ENCODE data around the gene MAP3K12.

The MAP3K12 gene

DNA sequence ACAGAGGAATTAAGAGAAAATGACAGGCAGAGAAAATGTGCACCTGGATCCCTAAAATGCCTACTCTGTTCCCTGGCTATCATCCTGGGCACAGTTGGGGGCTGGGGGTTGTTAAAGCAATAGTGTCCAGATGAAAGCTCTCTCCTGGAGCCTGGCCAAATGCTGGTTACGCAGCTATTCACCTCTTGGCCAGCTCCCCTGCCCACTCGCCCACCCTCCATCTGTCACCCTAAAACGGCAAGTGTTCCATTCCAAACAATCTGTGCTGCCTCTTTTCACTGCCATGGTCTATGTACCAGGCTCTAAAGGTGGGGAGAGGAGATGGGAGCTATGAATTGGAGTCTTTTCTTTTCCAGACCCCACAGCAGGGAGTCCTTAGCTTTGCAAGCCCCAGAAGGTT, 32.8 kb upstream of the MAP3K12 start:
- H3K36me3 ChIP-seq = peaks cover 92% of the 10 kb centered on the region
- no peak for TF ChIP-seq Cebpa-rat (IDR thresholded peaks at IDR 0.05)

DNA sequence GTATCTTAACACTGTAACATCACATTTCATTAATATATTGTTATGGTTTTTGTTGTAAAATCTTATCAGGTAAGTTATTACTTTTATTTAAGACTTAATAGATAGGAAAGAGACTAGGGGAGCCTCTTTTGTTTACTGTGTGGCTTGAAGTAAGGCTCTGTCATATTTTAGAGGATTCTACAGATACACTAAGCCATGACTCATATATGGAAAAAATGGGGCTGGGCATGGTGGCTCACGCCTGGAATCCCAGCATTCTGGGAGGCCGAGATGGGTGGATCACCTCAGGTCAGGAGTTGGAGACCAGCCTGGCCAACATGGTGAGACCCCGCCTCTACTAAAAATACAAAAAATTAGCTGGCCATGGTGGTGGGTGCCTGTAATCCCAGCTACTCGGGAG, 31.7 kb upstream of the MAP3K12 start:
- no peaks in the 10 kb centered on the region for H3K4me1 ChIP-seq
- no peak overlapping the region for H3K9ac ChIP-seq
- H3K9me3 ChIP-seq = no peaks in the 10 kb centered on the region
- H3K4me2 ChIP-seq = no peak overlapping the region
- peaks cover 92% of the 10 kb centered on the region for H3K36me3 ChIP-seq
- H3K4me3 ChIP-seq = no peak overlapping the region
- H4K20me1 ChIP-seq = no peaks in the 10 kb centered on the region
- no peaks in the 10 kb centered on the region for H3K27me3 ChIP-seq
- TF ChIP-seq Cebpa-rat (IDR thresholded peaks at IDR 0.05) = no peak
- no peak overlapping the region for H3K27ac ChIP-seq

More for the DNA sequence above, 32.8 kb upstream of the MAP3K12 start:
- H3K9me3 ChIP-seq = no peaks in the 10 kb centered on the region
- H3K4me1 ChIP-seq = no peaks in the 10 kb centered on the region
- no peak overlapping the region for H3K4me3 ChIP-seq
- no peak overlapping the region for H3K27ac ChIP-seq
- no peaks in the 10 kb centered on the region for H3K27me3 ChIP-seq
- no peak overlapping the region for H3K9ac ChIP-seq
- H3K4me2 ChIP-seq = no peak overlapping the region
- no peaks in the 10 kb centered on the region for H4K20me1 ChIP-seq

- no peak overlapping the region for H3K9ac ChIP-seq
- peaks cover 92% of the 10 kb centered on the region for H3K36me3 ChIP-seq
- no peaks in the 10 kb centered on the region for H3K9me3 ChIP-seq
- no peak overlapping the region for H3K4me2 ChIP-seq
- H3K27ac ChIP-seq = no peak overlapping the region
- no peak overlapping the region for H3K4me3 ChIP-seq
- H3K4me1 ChIP-seq = no peaks in the 10 kb centered on the region
- TF ChIP-seq Cebpa-rat (IDR thresholded peaks at IDR 0.05) = no peak
- no peaks in the 10 kb centered on the region for H3K27me3 ChIP-seq
- no peaks in the 10 kb centered on the region for H4K20me1 ChIP-seq
Observed at GRCh38 chr12:53530061-53530460, 30.8 kb upstream of the MAP3K12 start.

- no peak overlapping the region for H3K4me2 ChIP-seq
- peaks cover 92% of the 10 kb centered on the region for H3K36me3 ChIP-seq
- H3K9ac ChIP-seq = no peak overlapping the region
- no peak overlapping the region for H3K27ac ChIP-seq
- H4K20me1 ChIP-seq = no peaks in the 10 kb centered on the region; the same call in 1 of the 2 replicates
- TF ChIP-seq Cebpa-rat (IDR thresholded peaks at IDR 0.05) = no peak
- no peaks in the 10 kb centered on the region for H3K27me3 ChIP-seq
- no peak overlapping the region for H3K4me3 ChIP-seq
- H3K4me1 ChIP-seq = peaks cover 12% of the 10 kb centered on the region
- H3K9me3 ChIP-seq = no peaks in the 10 kb centered on the region
Observed at GRCh38 chr12:53524476-53524875, 25.2 kb upstream of the MAP3K12 start.

GRCh38 chr12:53523131-53523530, 23.9 kb upstream of the MAP3K12 start:
- peaks cover 97% of the 10 kb centered on the region for H3K36me3 ChIP-seq
- no peak overlapping the region for H3K4me3 ChIP-seq

DNA sequence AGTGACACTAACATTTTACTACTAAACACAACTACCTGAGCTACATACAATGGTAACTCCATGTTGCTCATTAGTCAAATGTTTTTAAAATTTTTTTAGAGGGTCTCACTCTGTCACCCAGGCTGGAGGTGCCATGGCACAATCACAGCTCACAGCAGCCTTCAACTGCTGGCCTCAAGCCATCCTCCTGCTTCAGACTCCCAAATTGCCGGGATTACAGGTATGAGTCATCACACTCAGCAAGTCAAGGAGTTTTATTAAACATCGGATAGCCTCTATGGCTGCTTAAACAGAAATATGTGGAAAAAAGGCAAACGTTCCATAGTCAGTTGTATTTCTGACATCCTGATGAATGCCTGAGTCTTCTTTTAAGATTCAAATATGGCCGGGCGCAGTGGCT, 19.1 kb upstream of the MAP3K12 start:
- no peak overlapping the region for H3K4me2 ChIP-seq
- H3K36me3 ChIP-seq = peaks cover 100% of the 10 kb centered on the region
- no peak overlapping the region for H3K9ac ChIP-seq
- no peaks in the 10 kb centered on the region; the same call in 1 of the 2 replicates for H4K20me1 ChIP-seq
- no peaks in the 10 kb centered on the region for H3K27me3 ChIP-seq
- peaks cover 14% of the 10 kb centered on the region for H3K4me1 ChIP-seq
- no peaks in the 10 kb centered on the region for H3K9me3 ChIP-seq
- no peak for TF ChIP-seq Cebpa-rat (IDR thresholded peaks at IDR 0.05)
- no peak overlapping the region for H3K4me3 ChIP-seq
- no peak overlapping the region for H3K27ac ChIP-seq

More at GRCh38 chr12:53523131-53523530, 23.9 kb upstream of the MAP3K12 start:
- H4K20me1 ChIP-seq = no peaks in the 10 kb centered on the region; the same call in 1 of the 2 replicates
- TF ChIP-seq Cebpa-rat (IDR thresholded peaks at IDR 0.05) = no peak
- H3K4me2 ChIP-seq = no peak overlapping the region
- H3K27ac ChIP-seq = no peak overlapping the region
- H3K4me1 ChIP-seq = peaks cover 14% of the 10 kb centered on the region
- no peaks in the 10 kb centered on the region for H3K27me3 ChIP-seq
- H3K9ac ChIP-seq = no peak overlapping the region
- H3K9me3 ChIP-seq = no peaks in the 10 kb centered on the region

GRCh38 chr12:53516758-53517455, 17.6 kb upstream of the MAP3K12 start:
- Histone ChIP-seq H4K20me1 (no peaks in the 10 kb centered on the region; the same call in 1 of the 2 replicates), H3K36me3 (peaks cover 100% of the 10 kb centered on the region)

DNA sequence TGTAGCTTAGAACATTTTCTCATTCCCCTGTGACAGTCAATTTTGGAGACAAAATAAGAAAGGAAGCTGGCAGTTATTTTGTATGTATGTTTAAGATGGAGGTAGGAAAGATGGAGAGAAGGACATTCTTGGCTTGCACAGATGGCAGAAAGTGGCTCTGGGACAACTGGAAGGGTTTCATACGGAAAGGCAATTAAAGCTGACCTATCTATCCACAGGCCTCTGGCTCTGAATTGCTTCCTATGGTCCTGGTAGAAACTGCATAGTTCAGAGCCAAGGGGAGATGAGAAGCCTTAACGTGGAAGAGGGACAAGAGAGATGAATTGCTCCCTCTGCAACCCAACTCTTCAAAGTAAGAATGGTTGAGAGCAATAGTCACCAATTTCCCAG, 16.0 kb upstream of the MAP3K12 start:
- Histone ChIP-seq H3K4me3 (no peak overlapping the region), H3K27ac (no peak overlapping the region), H3K36me3 (peaks cover 100% of the 10 kb centered on the region)

More at GRCh38 chr12:53516758-53517455, 17.6 kb upstream of the MAP3K12 start:
- Histone ChIP-seq H3K27me3 (no peaks in the 10 kb centered on the region), H3K27ac (no peak overlapping the region), H3K4me1 (peaks cover 14% of the 10 kb centered on the region), H3K4me3 (no peak overlapping the region), H3K9ac (no peak overlapping the region), H3K9me3 (no peaks in the 10 kb centered on the region), H3K4me2 (no peak overlapping the region)
- TF ChIP-seq Cebpa-rat (IDR thresholded peaks at IDR 0.05) = no peak

GRCh38 chr12:53514628-53515290, 15.5 kb upstream of the MAP3K12 start:
- Histone ChIP-seq H4K20me1 (no peaks in the 10 kb centered on the region), H3K27ac (no peak overlapping the region), H3K9ac (no peak overlapping the region), H3K4me2 (no peak overlapping the region), H3K4me1 (peaks cover 5% of the 10 kb centered on the region), H3K27me3 (no peaks in the 10 kb centered on the region), H3K4me3 (no peak overlapping the region), H3K36me3 (peaks cover 100% of the 10 kb centered on the region), H3K9me3 (no peaks in the 10 kb centered on the region)
- no peak for TF ChIP-seq Cebpa-rat (IDR thresholded peaks at IDR 0.05)

More for the DNA sequence above, 16.0 kb upstream of the MAP3K12 start:
- no peaks in the 10 kb centered on the region for H3K9me3 ChIP-seq
- H3K27me3 ChIP-seq = no peaks in the 10 kb centered on the region
- no peak for TF ChIP-seq Cebpa-rat (IDR thresholded peaks at IDR 0.05)
- no peak overlapping the region for H3K4me2 ChIP-seq
- no peaks in the 10 kb centered on the region; the same call in 1 of the 2 replicates for H4K20me1 ChIP-seq
- no peak overlapping the region for H3K9ac ChIP-seq
- peaks cover 10% of the 10 kb centered on the region for H3K4me1 ChIP-seq

GRCh38 chr12:53513712-53514410, 14.6 kb upstream of the MAP3K12 start:
- H3K27ac ChIP-seq = no peak overlapping the region
- H3K4me2 ChIP-seq = no peak overlapping the region
- H3K36me3 ChIP-seq = peaks cover 94% of the 10 kb centered on the region
- no peak overlapping the region for H3K9ac ChIP-seq
- no peaks in the 10 kb centered on the region for H3K9me3 ChIP-seq
- H3K4me1 ChIP-seq = peaks cover 3% of the 10 kb centered on the region
- no peaks in the 10 kb centered on the region for H3K27me3 ChIP-seq
- TF ChIP-seq Cebpa-rat (IDR thresholded peaks at IDR 0.05) = no peak
- H3K4me3 ChIP-seq = no peak overlapping the region
- H4K20me1 ChIP-seq = no peaks in the 10 kb centered on the region

All from BLaER1 (cell line).